Spleen (tissue), 11 donors: ENCODE measurements around the gene CLDN17. TPM values are rescaled to one million over a fixed set of nuclear protein-coding genes. Genes with fewer than 3 reads are reported as not detected.

Source experiments
- DNase-seq: peaks from one replicate; pipeline ENCODE4 v3.0.0-alpha.2; 2020
- H3K27ac ChIP-seq, 8 donors: fragments of 200-600 bp; sonication (generic) in 7 of 8; 1 replicate in 4 of 8; 2 replicates in 4 of 8; pipeline versions ENCODE4 v1.5.0 to v1.8.0; 2016 to 2021; ENCODE audit warnings: inconsistent platforms in 4 of 8, mild to moderate bottlenecking in 4 of 8, moderate library complexity in 1 of 8
- H3K27me3 ChIP-seq, 7 donors: fragments of 200-600 bp; sonication (generic) in 6 of 7; replicated peaks in 1 of 7; 1 replicate in 4 of 7; 2 replicates in 3 of 7; pipeline versions ENCODE4 v1.5.0 to v1.8.0; 2016 to 2021; ENCODE audit warnings: inconsistent platforms in 3 of 7, mild to moderate bottlenecking in 1 of 7
- H3K36me3 ChIP-seq, 6 donors: fragments of 200-600 bp; sonication (generic) in 5 of 6; 1 replicate in 4 of 6; 2 replicates in 2 of 6; pipeline versions ENCODE4 v1.5.0 to v1.8.0; 2016 to 2021; ENCODE audit warnings: inconsistent platforms in 2 of 6
- H3K4me1 ChIP-seq, 6 donors: fragments of 200-600 bp; sonication (generic) in 5 of 6; 1 replicate in 3 of 6; 2 replicates in 3 of 6; pipeline versions ENCODE4 v1.5.0 to v1.8.0; 2016 to 2021; ENCODE audit warnings: inconsistent platforms in 3 of 6
- H3K4me3 ChIP-seq, 8 donors: fragments of 200-600 bp; sonication (generic) in 7 of 8; 1 replicate in 4 of 8; 2 replicates in 4 of 8; pipeline versions ENCODE4 v1.5.0 to v1.8.0; 2016 to 2021; ENCODE audit warnings: inconsistent platforms in 4 of 8, mild to moderate bottlenecking in 4 of 8, moderate library complexity in 2 of 8
- H3K9me3 ChIP-seq, 8 donors: fragments of 200-600 bp; sonication (generic) in 7 of 8; 1 replicate in 4 of 8; 2 replicates in 4 of 8; pipeline versions ENCODE4 v1.5.0 to v1.8.0; 2016 to 2021; ENCODE audit warnings: inconsistent platforms in 4 of 8
- CTCF ChIP-seq, 11 experiments: fragments of 200-600 bp in 7 of 11; fragments of 450-650 bp in 4 of 11; sonication (generic) in 4 of 11; IDR thresholded peaks in 8 of 11; conservative IDR thresholded peaks in 3 of 11; 1 replicate in 7 of 11; 2 replicates in 4 of 11; pipeline versions ENCODE4 v1.4.0 to v1.8.0; 2016 to 2021; ENCODE audit warnings: antibody characterized with exemption in 11 of 11, inconsistent platforms in 4 of 11, mild to moderate bottlenecking in 1 of 11
- POLR2A ChIP-seq, 3 donors: fragments of 450-650 bp; IDR thresholded peaks; one replicate each; pipeline ENCODE4 v1.5.1; 2017; ENCODE audit warnings: antibody characterized with exemption in 3 of 3, mild to moderate bottlenecking in 1 of 3
- POLR2AphosphoS5 ChIP-seq, 3 donors: sonication (generic); formaldehyde crosslinking; IDR thresholded peaks; one replicate each; pipeline ENCODE4 v1.5.1; 2017; ENCODE audit warnings: antibody characterized with exemption in 3 of 3
- WGBS, 5 donors: extraction: QIAGEN DNeasy Blood & Tissue Kit in 3 of 5; methylation state at CpG; one replicate each; pipeline versions ENCODE4 v1.1.5 to v1.1.7; 2013 to 2018; 5-methylcytosine and 5-hydroxymethylcytosine counted together
- intact Hi-C: fragments of 100-400 bp; cut with DNase I; formaldehyde crosslinking; loops from one replicate; pipeline ENCODE4 v1.15.0; 2023; ENCODE audit warnings: low total_unique reads
- polyA plus RNA-seq, 3 donors: library from polyadenylated mRNA; stranded (reverse); fragments of 200-250 nt; gene quantifications; one replicate each; pipeline ENCODE4 v1.2.1, GENCODE V29; 2013
- total RNA-seq, 7 donors: library from RNA; depleted of rRNA in 3 of 7; stranded (reverse); fragments of >200 nt in 3 of 7; fragmentation: NEBNext Ultra II Directional in 4 of 7; extraction: Animal tissue kit (Norgen Biotek cat#: 25700) in 4 of 7; gene quantifications; one replicate each; pipeline versions ENCODE4 v1.1.0 to v1.2.1, GENCODE V29; 2016 to 2021
- donor health status: healthy with polysubstance abuse.
- donor health status: DM: no; HTN: no; CAD: no; lungs with moderate emphysema.
- donor health status: DM: no; HTN: no; CAD: no.
- donor health status: Bipolar disorder and iron deficiency.
- donor health status: healthy.
- donor health status: DM: no; HTN: no; CAD: no.
- donor health status: DM: yes; HTN: yes; CAD: no.

Gene CLDN17
- total and polyA plus RNA-seq, 10 donors: not detected

GRCh38 chr21:30168086-30168485, 1.5 kb upstream of the CLDN17 start:
- Histone ChIP-seq H3K27ac (no peak overlapping the region), H3K9me3 (no peaks in the 10 kb centered on the region), H3K4me1 (no peaks in the 10 kb centered on the region), H3K36me3 (no peaks in the 10 kb centered on the region), H3K27me3 (no peaks in the 10 kb centered on the region), H3K4me3 (no peak overlapping the region)
- intact Hi-C loops: no loop called here
- DNase-seq: no peak
- WGBS, 5 donors: 67 to 84% (median 81%) methylated on average over 3 of the region's 3 CpGs
- TF ChIP-seq CTCF (IDR thresholded peaks at IDR 0.05 in 8 of 11, conservative IDR thresholded peaks at IDR 0.05 in 3 of 11) (no peak), POLR2A (IDR thresholded peaks at IDR 0.05) (no peak), POLR2AphosphoS5 (IDR thresholded peaks at IDR 0.05) (no peak)

GRCh38 chr21:30166171-30166570, 434 bp downstream of the CLDN17 start:
- 85 to 94% (median 91%) methylated on average over 7 to 9 of the region's 9 CpGs for WGBS, 5 donors
- no peaks in the 10 kb centered on the region for H3K27me3 ChIP-seq
- no peak overlapping the region for H3K27ac ChIP-seq
- intact Hi-C loops: no loop called here
- no peak for DNase-seq
- H3K4me3 ChIP-seq: no peak overlapping the region
- no peak for TF ChIP-seq POLR2A (IDR thresholded peaks at IDR 0.05)
- H3K4me1 ChIP-seq: no peaks in the 10 kb centered on the region
- no peaks in the 10 kb centered on the region for H3K9me3 ChIP-seq
- no peaks in the 10 kb centered on the region for H3K36me3 ChIP-seq

GRCh38 chr21:30164796-30165195, 1.8 kb downstream of the CLDN17 start:
- 76 to 89% (median 83%) methylated on average over 1 of the region's 1 CpG for WGBS, 5 donors
- no peaks in the 10 kb centered on the region for H3K27me3 ChIP-seq
- no peak overlapping the region for H3K4me3 ChIP-seq
- H3K4me1 ChIP-seq: no peaks in the 10 kb centered on the region
- H3K27ac ChIP-seq: no peak overlapping the region
- no peaks in the 10 kb centered on the region for H3K36me3 ChIP-seq
- TF ChIP-seq POLR2AphosphoS5 (IDR thresholded peaks at IDR 0.05) (no peak), CTCF (IDR thresholded peaks at IDR 0.05 in 8 of 11, conservative IDR thresholded peaks at IDR 0.05 in 3 of 11) (no peak), POLR2A (IDR thresholded peaks at IDR 0.05) (no peak)
- intact Hi-C loops: no loop called here
- no peak for DNase-seq
- no peaks in the 10 kb centered on the region for H3K9me3 ChIP-seq

GRCh38 chr21:30153697-30154340, 12.8 kb downstream of the CLDN17 start:
- TF ChIP-seq POLR2AphosphoS5 (IDR thresholded peaks at IDR 0.05) (no peak), POLR2A (IDR thresholded peaks at IDR 0.05) (no peak), CTCF (IDR thresholded peaks at IDR 0.05 in 8 of 11, conservative IDR thresholded peaks at IDR 0.05 in 3 of 11) (no peak)
- WGBS, 5 donors: 42 to 69% (median 60%) methylated on average over 1 of the region's 1 CpG
- Histone ChIP-seq H3K27ac (no peak overlapping the region), H3K27me3 (no peaks in the 10 kb centered on the region), H3K4me1 (no peaks in the 10 kb centered on the region), H3K36me3 (no peaks in the 10 kb centered on the region), H3K4me3 (no peak overlapping the region), H3K9me3 (no peaks in the 10 kb centered on the region)
- intact Hi-C loops: no loop called here
- no peak for DNase-seq

GRCh38 chr21:30152792-30153191, 13.8 kb downstream of the CLDN17 start:
- no peak overlapping the region for H3K4me3 ChIP-seq
- H3K9me3 ChIP-seq: no peaks in the 10 kb centered on the region
- H3K36me3 ChIP-seq: no peaks in the 10 kb centered on the region
- DNase-seq: no peak
- intact Hi-C loops: no loop called here
- no peak for TF ChIP-seq CTCF (IDR thresholded peaks at IDR 0.05 in 8 of 11, conservative IDR thresholded peaks at IDR 0.05 in 3 of 11)
- TF ChIP-seq POLR2A (IDR thresholded peaks at IDR 0.05): no peak
- no peak for TF ChIP-seq POLR2AphosphoS5 (IDR thresholded peaks at IDR 0.05)
- H3K27me3 ChIP-seq: no peaks in the 10 kb centered on the region
- H3K27ac ChIP-seq: no peak overlapping the region
- H3K4me1 ChIP-seq: no peaks in the 10 kb centered on the region
